ENCODE data around the gene RCOR3. TPM values are rescaled to one million over a fixed set of nuclear protein-coding genes. Genes with fewer than 3 reads are reported as not detected.
A peak's percentile ranks its signal among the peaks of the same experiment; 100 is the strongest.

The RCOR3 gene
- 10 to 100 TPM; 24.0 to 34.9 TPM for total RNA-seq

DNA sequence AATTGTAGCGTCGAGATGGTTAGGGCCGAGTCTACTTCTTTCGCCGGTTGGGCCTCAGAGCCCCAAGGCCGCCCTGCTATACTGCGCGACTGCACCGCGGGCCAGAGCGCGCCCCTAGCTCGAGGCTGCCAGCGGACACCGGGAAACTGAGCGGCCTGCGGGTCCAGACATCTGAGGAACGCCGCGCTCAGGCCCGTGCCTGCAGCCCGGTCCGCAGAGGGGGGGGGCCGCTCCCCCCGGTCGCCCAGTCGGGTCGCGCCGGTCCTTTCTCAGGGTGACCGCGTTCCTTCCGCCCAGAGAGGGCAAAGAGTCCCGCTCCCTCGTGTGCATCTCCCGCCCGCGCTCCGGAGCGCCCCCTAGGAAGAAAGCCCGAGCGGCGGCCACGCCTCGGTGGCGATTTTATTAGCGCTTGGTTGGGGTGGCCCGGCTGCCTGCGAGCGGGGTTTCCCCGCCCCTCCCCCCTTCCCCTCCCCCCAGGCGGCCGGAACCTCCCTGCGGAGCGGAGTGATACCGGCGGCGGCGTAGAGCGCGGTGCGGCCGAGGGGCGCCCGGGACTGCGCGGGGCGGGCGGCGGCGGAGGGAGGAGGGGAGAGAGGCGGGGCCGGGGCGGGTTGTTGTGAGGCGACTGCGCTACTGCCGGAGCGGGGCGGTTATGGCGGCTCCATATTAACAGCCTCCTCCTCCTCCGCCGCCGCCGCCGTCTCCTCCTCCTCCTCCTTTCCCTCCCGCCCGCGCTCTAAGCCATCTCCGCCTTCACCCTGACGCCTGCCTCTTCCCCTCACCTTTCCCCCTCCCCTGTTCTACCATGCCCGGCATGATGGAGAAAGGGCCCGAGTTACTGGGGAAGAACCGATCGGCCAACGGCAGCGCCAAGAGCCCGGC, at the start of gene RCOR3:
RCOR3 (plus strand) TSS at position 611 of the 882 bp plus-strand sequence; CDS start at position 806, 195 bp downstream.
- DNase-seq (ENCODE audit: low spot score) = peak; percentile 89
- no peaks in the 10 kb centered on the region for H3K27me3 ChIP-seq
- no peaks in the 10 kb centered on the region for H3K9me3 ChIP-seq
- H3K4me1 ChIP-seq = peaks cover 0 to 22% of the 10 kb centered on the region in 2 donors
- H3K4me3 ChIP-seq = peak within 1 kb of the TSS; percentile 97
- H3K36me3 ChIP-seq = no peaks in the 10 kb centered on the region
- H3K27ac ChIP-seq = peak within 1 kb of the TSS; percentile 99
- TF ChIP-seq CTCF (IDR thresholded peaks at IDR 0.05) = peak; percentile 19 to 68

- no peak for DNase-seq (ENCODE audit: low spot score)
- no peak overlapping the region for H3K27ac ChIP-seq
- H3K27me3 ChIP-seq = no peaks in the 10 kb centered on the region
- H3K4me3 ChIP-seq = no peak overlapping the region
- no peaks in the 10 kb centered on the region for H3K36me3 ChIP-seq
- no peak for TF ChIP-seq CTCF (IDR thresholded peaks at IDR 0.05)
- no peaks in the 10 kb centered on the region for H3K9me3 ChIP-seq
- H3K4me1 ChIP-seq = no peaks in the 10 kb centered on the region
These were observed 49.1 kb upstream of the RCOR3 start for GRCh38 chr1:211210052-211210451.

DNA sequence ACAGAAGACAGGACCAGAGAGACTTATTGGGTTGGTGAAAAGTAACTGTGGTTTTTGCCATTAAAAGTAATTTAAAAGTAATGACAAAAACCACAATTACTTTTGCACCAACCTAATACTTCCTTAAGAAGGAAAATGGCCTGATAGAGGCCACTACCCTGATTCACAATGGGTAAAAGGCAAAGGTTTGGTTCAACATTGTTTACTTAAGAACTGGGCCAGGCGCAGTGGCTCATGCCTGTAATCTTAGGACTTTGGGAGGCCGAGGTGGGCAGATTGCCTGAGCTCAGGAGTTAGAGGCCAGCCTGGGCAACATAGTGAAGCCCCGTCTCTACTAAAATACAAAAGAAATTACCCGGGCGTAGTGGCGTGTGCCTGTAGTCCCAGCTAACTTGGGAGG, 48.2 kb upstream of the RCOR3 start:
- no peak overlapping the region for H3K27ac ChIP-seq
- H3K36me3 ChIP-seq = no peaks in the 10 kb centered on the region
- no peaks in the 10 kb centered on the region for H3K27me3 ChIP-seq
- no peak overlapping the region for H3K4me3 ChIP-seq
- H3K4me1 ChIP-seq = no peaks in the 10 kb centered on the region
- H3K9me3 ChIP-seq = no peaks in the 10 kb centered on the region
- DNase-seq (ENCODE audit: low spot score) = no peak
- no peak for TF ChIP-seq CTCF (IDR thresholded peaks at IDR 0.05)

DNA sequence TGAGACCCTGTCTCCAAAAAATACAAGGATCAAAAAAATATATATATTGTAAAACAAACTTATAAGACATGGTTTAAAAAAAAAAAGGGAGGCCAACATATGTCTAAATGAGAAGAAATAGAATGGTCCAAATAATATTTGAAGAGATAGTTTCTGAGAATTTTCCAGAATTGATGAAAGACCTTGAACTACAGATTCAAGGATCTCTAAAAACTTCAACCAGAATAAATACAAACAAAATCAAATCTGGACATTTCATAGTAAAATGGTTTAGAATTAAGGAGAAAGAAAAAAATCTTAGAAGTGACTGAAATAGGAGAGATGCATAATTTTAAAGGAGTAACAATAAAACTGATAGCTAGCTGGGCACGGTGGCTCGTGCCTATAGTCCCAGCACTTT, 45.5 kb upstream of the RCOR3 start:
- no peaks in the 10 kb centered on the region for H3K27me3 ChIP-seq
- H3K4me3 ChIP-seq = no peak overlapping the region
- no peaks in the 10 kb centered on the region for H3K9me3 ChIP-seq
- no peaks in the 10 kb centered on the region for H3K4me1 ChIP-seq
- no peak for DNase-seq (ENCODE audit: low spot score)
- H3K36me3 ChIP-seq = no peaks in the 10 kb centered on the region
- no peak overlapping the region for H3K27ac ChIP-seq
- TF ChIP-seq CTCF (IDR thresholded peaks at IDR 0.05) = no peak

DNA sequence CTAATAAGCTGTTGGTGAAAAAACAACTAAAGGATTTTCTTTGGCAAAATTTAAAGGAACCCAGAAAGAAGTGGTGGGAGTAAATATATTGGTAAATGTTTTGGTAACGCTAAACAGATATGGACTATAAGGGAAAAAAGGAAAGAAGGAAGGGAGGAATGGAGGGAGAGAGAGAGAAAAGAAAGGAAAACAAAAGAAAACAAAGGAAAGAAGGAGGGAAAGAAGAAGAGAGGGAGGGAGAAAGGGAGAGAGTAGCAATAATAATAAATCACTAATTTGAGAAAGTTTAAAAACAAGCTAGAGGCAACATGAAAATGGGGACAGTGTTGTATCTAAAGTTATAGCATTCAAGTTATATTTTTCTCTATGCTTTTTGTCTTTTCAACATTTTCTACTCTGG, 43.6 kb upstream of the RCOR3 start:
- Histone ChIP-seq H3K9me3 (no peaks in the 10 kb centered on the region), H3K36me3 (no peaks in the 10 kb centered on the region), H3K27ac (no peak overlapping the region), H3K27me3 (no peaks in the 10 kb centered on the region), H3K4me1 (no peaks in the 10 kb centered on the region), H3K4me3 (no peak overlapping the region)
- no peak for TF ChIP-seq CTCF (IDR thresholded peaks at IDR 0.05)
- DNase-seq (ENCODE audit: low spot score) = no peak
